Fibroblast of mammary gland (primary cell): ENCODE data around the gene BCL6B.

ENCODE experiments used
- DNase-seq: peaks from one replicate; pipeline ENCODE4 v3.0.0-alpha.2; 2010; ENCODE audit warnings: low read depth
- H3K4me3 ChIP-seq: 2 replicates; pipeline ENCODE4 v1.5.1; 2011; ENCODE audit warnings: low read depth, mild to moderate bottlenecking, low read length, moderate library complexity; ENCODE audit not compliant: control insufficient read depth
- TF ChIP-seq, protein P1 (sequence below): conservative IDR thresholded peaks from 2 replicates; pipeline ENCODE4 v1.5.1; 2011; ENCODE audit warnings: low read depth, low read length, inconsistent platforms; ENCODE audit not compliant: control insufficient read depth, insufficient read depth

BCL6B gene

DNA sequence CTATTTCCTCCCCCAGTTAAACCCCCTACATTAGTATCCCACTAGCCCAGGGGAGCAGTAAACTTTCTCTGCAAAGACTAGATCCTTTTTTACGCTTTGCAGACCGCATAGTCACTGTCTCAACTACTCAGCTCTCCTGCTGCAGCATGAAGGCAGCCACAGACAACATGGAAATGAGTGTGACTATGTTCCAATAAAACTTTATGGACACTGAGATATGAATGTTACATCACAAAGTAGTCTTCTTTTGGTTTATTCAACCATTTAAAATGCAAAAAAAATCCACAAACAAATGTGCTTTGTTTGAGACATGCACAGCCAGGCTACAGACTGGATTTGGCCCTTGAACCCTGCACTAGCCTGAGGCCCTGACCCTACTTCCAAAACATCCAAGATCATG, 12.3 kb upstream of the BCL6B start:
- H3K4me3 ChIP-seq = no peak overlapping the region
- DNase-seq = no peak
- TF ChIP-seq, protein P1, sequence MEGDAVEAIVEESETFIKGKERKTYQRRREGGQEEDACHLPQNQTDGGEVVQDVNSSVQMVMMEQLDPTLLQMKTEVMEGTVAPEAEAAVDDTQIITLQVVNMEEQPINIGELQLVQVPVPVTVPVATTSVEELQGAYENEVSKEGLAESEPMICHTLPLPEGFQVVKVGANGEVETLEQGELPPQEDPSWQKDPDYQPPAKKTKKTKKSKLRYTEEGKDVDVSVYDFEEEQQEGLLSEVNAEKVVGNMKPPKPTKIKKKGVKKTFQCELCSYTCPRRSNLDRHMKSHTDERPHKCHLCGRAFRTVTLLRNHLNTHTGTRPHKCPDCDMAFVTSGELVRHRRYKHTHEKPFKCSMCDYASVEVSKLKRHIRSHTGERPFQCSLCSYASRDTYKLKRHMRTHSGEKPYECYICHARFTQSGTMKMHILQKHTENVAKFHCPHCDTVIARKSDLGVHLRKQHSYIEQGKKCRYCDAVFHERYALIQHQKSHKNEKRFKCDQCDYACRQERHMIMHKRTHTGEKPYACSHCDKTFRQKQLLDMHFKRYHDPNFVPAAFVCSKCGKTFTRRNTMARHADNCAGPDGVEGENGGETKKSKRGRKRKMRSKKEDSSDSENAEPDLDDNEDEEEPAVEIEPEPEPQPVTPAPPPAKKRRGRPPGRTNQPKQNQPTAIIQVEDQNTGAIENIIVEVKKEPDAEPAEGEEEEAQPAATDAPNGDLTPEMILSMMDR = no peak

DNA sequence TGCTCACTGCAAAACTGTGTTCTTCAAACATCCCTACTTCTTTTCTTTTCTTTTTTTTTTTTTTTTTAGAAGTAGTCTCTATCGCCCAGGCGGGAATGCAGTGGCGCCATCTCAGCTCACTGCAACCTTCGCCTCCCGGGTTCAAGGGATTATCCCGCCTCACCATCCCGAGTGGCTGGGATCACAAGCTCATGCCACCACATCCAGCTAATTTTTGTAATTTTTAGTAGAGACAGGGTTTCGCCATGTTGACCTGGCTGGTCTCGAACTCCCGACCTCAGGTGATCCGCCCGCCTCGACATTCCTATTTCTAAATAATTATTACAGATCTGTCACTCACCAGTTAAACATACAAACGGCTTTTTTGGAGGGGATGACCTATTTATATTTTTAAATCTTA, 11.4 kb upstream of the BCL6B start:
- TF ChIP-seq, protein P1 = no peak
- no peak for DNase-seq
- H3K4me3 ChIP-seq = peak overlapping the region; percentile 68

- TF ChIP-seq, protein P1 = no peak
- H3K4me3 ChIP-seq = peak overlapping the region; percentile 68
- no peak for DNase-seq
Measured at GRCh38 chr17:7011942-7012254, 11.0 kb upstream of the BCL6B start.

DNA sequence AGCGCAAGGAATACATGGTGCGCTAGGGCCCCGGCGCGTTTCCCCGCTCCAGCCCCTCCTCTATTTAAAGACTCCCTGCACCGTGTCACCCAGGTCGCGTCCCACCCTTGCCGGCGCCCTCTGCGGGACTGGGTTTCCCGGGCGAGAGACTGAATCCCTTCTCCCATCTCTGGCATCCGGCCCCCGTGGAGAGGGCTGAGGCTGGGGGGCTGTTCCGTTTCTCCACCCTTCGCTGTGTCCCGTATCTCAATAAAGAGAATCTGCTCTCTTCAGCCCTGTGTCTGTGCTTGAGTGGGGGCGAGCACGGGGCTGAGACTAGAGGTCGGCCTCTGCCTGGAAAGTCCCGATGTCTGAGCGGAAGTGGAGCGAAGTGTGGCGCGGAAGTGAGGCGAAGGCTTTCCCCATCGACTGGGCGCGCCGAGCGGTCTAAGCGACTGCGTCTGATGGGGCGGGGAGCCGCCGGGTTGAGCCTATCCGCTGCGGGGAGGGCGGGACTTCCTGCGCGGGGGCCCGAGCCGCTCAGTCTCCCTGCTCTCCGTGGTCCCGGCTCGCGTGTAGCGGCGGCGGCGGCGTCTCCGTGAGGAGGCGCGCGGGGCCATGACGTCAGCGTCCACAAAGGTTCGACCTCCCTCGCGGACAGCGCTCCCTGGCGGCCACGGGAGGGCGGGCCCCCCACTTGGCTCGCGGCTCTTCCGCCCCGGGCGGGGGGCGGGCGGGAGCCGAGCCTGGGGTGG, 8.4 kb upstream of the BCL6B start:
- peak; percentile 93 for DNase-seq
- TF ChIP-seq, protein P1 = peak; percentile 33
- peak overlapping the region; percentile 68 for H3K4me3 ChIP-seq

DNA sequence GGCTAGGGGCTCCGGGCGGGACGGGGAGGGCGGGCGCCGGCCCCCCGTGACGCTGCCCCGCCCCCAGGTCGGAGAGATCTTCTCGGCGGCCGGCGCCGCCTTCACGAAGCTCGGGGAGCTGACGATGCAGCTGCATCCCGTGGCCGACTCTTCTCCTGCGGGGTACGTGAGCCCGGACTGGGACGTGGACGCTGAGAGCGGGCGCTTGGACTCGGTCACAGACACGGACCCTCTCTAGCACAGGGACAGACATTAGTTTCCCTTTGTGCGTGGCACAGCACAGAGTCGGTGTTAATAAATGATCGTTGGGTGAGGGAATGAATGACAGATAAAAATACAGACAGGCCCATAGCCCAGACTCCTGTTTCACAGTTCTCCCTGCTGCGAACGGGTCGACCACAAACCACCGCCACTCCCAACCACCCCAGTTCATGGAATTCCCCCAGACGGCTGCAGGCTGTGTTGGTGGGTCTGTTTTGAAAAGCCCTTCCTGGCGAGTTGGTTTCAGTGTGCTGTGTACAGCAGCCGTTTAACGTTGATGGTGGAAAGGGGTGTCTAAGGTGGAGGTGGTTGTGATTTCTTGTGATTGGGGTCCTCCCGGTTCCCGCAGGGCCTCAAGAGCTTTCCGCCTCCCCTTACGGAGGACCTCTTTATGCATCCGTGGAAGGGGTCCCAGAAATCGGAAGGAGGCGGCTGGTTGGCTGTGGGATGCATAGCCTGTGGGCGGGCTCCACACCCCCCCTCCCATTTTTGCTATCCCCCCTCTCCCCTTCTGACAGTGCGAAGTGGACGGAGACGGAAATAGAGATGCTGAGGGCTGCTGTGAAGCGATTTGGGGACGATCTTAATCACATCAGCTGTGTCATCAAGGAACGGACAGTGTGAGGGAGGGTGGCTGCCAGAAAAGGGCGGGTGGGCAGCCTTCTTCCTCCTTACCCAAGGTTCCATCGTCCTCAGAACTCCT, 7.6 kb upstream of the BCL6B start:
- DNase-seq = peak; percentile 48
- peak overlapping the region; percentile 74 for H3K4me3 ChIP-seq
- TF ChIP-seq, protein P1 = no peak

GRCh38 chr17:7016418-7016817, 6.4 kb upstream of the BCL6B start:
- DNase-seq = no peak
- TF ChIP-seq, protein P1 = no peak
- no peak overlapping the region for H3K4me3 ChIP-seq
